ENCODE measurements around the gene IFT27.

The IFT27 gene

GRCh38 chr22:36817525-36817848, 41.6 kb upstream of the IFT27 start:
- 20% methylated on average over 3 of the region's 5 CpGs for WGBS (ENCODE audit: insufficient coverage)
- POLR2A ChIA-PET, result no interaction called here

GRCh38 chr22:36816636-36817524, 41.0 kb upstream of the IFT27 start, which contains the start of gene PVALB:
Gene PVALB, minus strand, starts transcription at chr22:36817035. Its CDS starts 30 bp downstream, at chr22:36817005.
- peak; percentile 43 to 82 (median 74) for DNase-seq
- no peak within 1 kb of the TSS for H3K27ac ChIP-seq (ENCODE audit: insufficient read depth in 1 of 2, low read depth in 1 of 2, low read length in 2 of 2, poor library complexity in 1 of 2, severe bottlenecking in 2 of 2)
- peaks cover 5 to 77% (median 45%) of the 10 kb centered on the region in 5 experiments for H3K27me3 ChIP-seq (replicated peaks in 2 of 5; ENCODE audit: control insufficient read depth in 4 of 5, insufficient read depth in 5 of 5, low read length in 4 of 5)
- H3K4me3 ChIP-seq (ENCODE audit: control insufficient read depth in 1 of 7, extremely low read depth in 1 of 7, insufficient read depth in 4 of 7, low read depth in 2 of 7, low read length in 6 of 7), result peak within 1 kb of the TSS in 6 of 7 experiments; percentile 26 to 63 (median 50)
- CTCF ChIA-PET, result no interaction called here
- no peaks in the 10 kb centered on the region for H3K9me3 ChIP-seq (ENCODE audit: control extremely low read depth in 1 of 5, control insufficient read depth in 4 of 5, insufficient read depth in 2 of 5, low read depth in 1 of 5, low read length in 4 of 5)
- H3K36me3 ChIP-seq (ENCODE audit: control insufficient read depth in 4 of 4, insufficient read depth in 4 of 4, low read length in 3 of 4), result no peaks in the 10 kb centered on the region
- 1% methylated on average over 63 of the region's 75 CpGs for WGBS (ENCODE audit: insufficient coverage)
- peaks cover 0 to 18% (median 16%) of the 10 kb centered on the region in 4 experiments for H3K4me1 ChIP-seq (ENCODE audit: control extremely low read depth in 1 of 4, control insufficient read depth in 4 of 4, insufficient read depth in 4 of 4, low read length in 3 of 4)
- POLR2A ChIA-PET, result no interaction called here

More at GRCh38 chr22:36817525-36817848, 41.6 kb upstream of the IFT27 start:
- Histone ChIP-seq H3K9me3 (ENCODE audit: control extremely low read depth in 1 of 5, control insufficient read depth in 4 of 5, insufficient read depth in 2 of 5, low read depth in 1 of 5, low read length in 4 of 5) (no peaks in the 10 kb centered on the region), H3K27ac (ENCODE audit: insufficient read depth in 1 of 2, low read depth in 1 of 2, low read length in 2 of 2, poor library complexity in 1 of 2, severe bottlenecking in 2 of 2) (no peak overlapping the region), H3K36me3 (ENCODE audit: control insufficient read depth in 4 of 4, insufficient read depth in 4 of 4, low read length in 3 of 4) (no peaks in the 10 kb centered on the region), H3K27me3 (replicated peaks in 2 of 5; ENCODE audit: control insufficient read depth in 4 of 5, insufficient read depth in 5 of 5, low read length in 4 of 5) (peaks cover 5 to 77% (median 45%) of the 10 kb centered on the region in 5 experiments), H3K4me3 (ENCODE audit: control insufficient read depth in 1 of 7, extremely low read depth in 1 of 7, insufficient read depth in 4 of 7, low read depth in 2 of 7, low read length in 6 of 7) (peak overlapping the region in 2 of 7 experiments; percentile 60 to 63), H3K4me1 (ENCODE audit: control extremely low read depth in 1 of 4, control insufficient read depth in 4 of 4, insufficient read depth in 4 of 4, low read length in 3 of 4) (peaks cover 0 to 18% (median 16%) of the 10 kb centered on the region in 4 experiments)
- CTCF ChIA-PET, result no interaction called here
- DNase-seq, result no peak

DNA sequence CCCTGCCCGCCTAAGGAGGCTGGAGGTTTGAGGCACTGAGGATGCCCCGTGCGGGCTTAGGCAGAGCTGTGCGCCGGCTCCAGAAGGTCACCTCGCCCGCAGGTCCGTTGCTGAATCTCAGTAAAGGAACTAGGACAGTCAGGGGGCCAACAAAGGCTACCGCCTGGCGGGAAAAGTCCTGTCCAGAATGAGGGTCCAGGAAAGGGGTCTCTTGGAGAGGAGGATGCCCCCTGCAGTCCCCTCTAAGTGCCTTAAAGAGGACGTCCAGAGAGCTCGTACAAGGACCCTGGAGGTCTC, 40.4 kb upstream of the IFT27 start:
- H3K4me1 ChIP-seq (ENCODE audit: control extremely low read depth in 1 of 4, control insufficient read depth in 4 of 4, insufficient read depth in 4 of 4, low read length in 3 of 4), result peaks cover 0 to 18% (median 16%) of the 10 kb centered on the region in 4 experiments
- POLR2A ChIA-PET, result no interaction called here
- H3K9me3 ChIP-seq (ENCODE audit: control extremely low read depth in 1 of 5, control insufficient read depth in 4 of 5, insufficient read depth in 2 of 5, low read depth in 1 of 5, low read length in 4 of 5), result no peaks in the 10 kb centered on the region
- 0% methylated on average over 12 of the region's 12 CpGs for WGBS (ENCODE audit: insufficient coverage)
- CTCF ChIA-PET, result no interaction called here
- peaks cover 5 to 77% (median 45%) of the 10 kb centered on the region in 5 experiments for H3K27me3 ChIP-seq (replicated peaks in 2 of 5; ENCODE audit: control insufficient read depth in 4 of 5, insufficient read depth in 5 of 5, low read length in 4 of 5)
- no peak overlapping the region for H3K27ac ChIP-seq (ENCODE audit: insufficient read depth in 1 of 2, low read depth in 1 of 2, low read length in 2 of 2, poor library complexity in 1 of 2, severe bottlenecking in 2 of 2)
- no peaks in the 10 kb centered on the region for H3K36me3 ChIP-seq (ENCODE audit: control insufficient read depth in 4 of 4, insufficient read depth in 4 of 4, low read length in 3 of 4)
- H3K4me3 ChIP-seq (ENCODE audit: control insufficient read depth in 1 of 7, extremely low read depth in 1 of 7, insufficient read depth in 4 of 7, low read depth in 2 of 7, low read length in 6 of 7), result peak overlapping the region in 5 of 7 experiments; percentile 34 to 63 (median 57)
- DNase-seq, result peak in 2 of 3 donors; percentile 32 to 40

GRCh38 chr22:36815558-36816338, 39.8 kb upstream of the IFT27 start:
- no peak overlapping the region for H3K27ac ChIP-seq (ENCODE audit: insufficient read depth in 1 of 2, low read depth in 1 of 2, low read length in 2 of 2, poor library complexity in 1 of 2, severe bottlenecking in 2 of 2)
- 39% methylated on average over 7 of the region's 8 CpGs for WGBS (ENCODE audit: insufficient coverage)
- POLR2A ChIA-PET, result no interaction called here
- H3K4me1 ChIP-seq (ENCODE audit: control extremely low read depth in 1 of 4, control insufficient read depth in 4 of 4, insufficient read depth in 4 of 4, low read length in 3 of 4), result peaks cover 0 to 18% (median 16%) of the 10 kb centered on the region in 4 experiments
- H3K4me3 ChIP-seq (ENCODE audit: control insufficient read depth in 1 of 7, extremely low read depth in 1 of 7, insufficient read depth in 4 of 7, low read depth in 2 of 7, low read length in 6 of 7), result peak overlapping the region in 2 of 7 experiments; percentile 57 to 60
- H3K9me3 ChIP-seq (ENCODE audit: control extremely low read depth in 1 of 5, control insufficient read depth in 4 of 5, insufficient read depth in 2 of 5, low read depth in 1 of 5, low read length in 4 of 5), result no peaks in the 10 kb centered on the region
- peaks cover 5 to 77% (median 45%) of the 10 kb centered on the region in 5 experiments for H3K27me3 ChIP-seq (replicated peaks in 2 of 5; ENCODE audit: control insufficient read depth in 4 of 5, insufficient read depth in 5 of 5, low read length in 4 of 5)
- CTCF ChIA-PET, result no interaction called here
- DNase-seq, result no peak
- H3K36me3 ChIP-seq (ENCODE audit: control insufficient read depth in 4 of 4, insufficient read depth in 4 of 4, low read length in 3 of 4), result no peaks in the 10 kb centered on the region

DNA sequence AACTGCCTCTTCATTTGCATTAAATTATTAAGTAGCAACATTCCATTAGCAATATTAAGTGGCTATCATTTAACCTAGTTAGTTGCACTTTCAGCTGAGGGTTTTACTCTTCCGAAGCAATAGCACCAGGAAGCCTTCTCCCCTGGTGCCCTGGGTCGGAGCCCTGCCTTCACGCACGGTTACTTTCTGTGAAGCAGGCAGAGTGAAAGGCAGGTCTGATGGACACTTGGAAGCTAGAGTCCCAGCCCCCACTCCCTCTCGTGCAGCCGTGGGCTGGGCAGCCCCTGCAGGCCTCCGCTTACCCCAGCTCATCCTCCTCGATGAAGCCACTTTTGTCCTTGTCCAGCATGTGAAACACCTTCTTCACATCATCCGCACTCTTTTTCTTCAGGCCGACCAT, 38.9 kb upstream of the IFT27 start:
- Histone ChIP-seq H3K36me3 (ENCODE audit: control insufficient read depth in 4 of 4, insufficient read depth in 4 of 4, low read length in 3 of 4) (no peaks in the 10 kb centered on the region), H3K4me3 (ENCODE audit: control insufficient read depth in 1 of 7, extremely low read depth in 1 of 7, insufficient read depth in 4 of 7, low read depth in 2 of 7, low read length in 6 of 7) (no peak overlapping the region), H3K9me3 (ENCODE audit: control extremely low read depth in 1 of 5, control insufficient read depth in 4 of 5, insufficient read depth in 2 of 5, low read depth in 1 of 5, low read length in 4 of 5) (no peaks in the 10 kb centered on the region), H3K4me1 (ENCODE audit: control extremely low read depth in 1 of 4, control insufficient read depth in 4 of 4, insufficient read depth in 4 of 4, low read length in 3 of 4) (peaks cover 0 to 18% (median 16%) of the 10 kb centered on the region in 4 experiments), H3K27me3 (replicated peaks in 2 of 5; ENCODE audit: control insufficient read depth in 4 of 5, insufficient read depth in 5 of 5, low read length in 4 of 5) (peaks cover 3 to 70% (median 38%) of the 10 kb centered on the region in 5 experiments), H3K27ac (ENCODE audit: insufficient read depth in 1 of 2, low read depth in 1 of 2, low read length in 2 of 2, poor library complexity in 1 of 2, severe bottlenecking in 2 of 2) (no peak overlapping the region)
- CTCF ChIA-PET, result interaction anchor here (1.1 kb wide), 1 partner anchor 34 kb away, joined by 3 read pairs; no protein-coding TSS in a partner anchor
- POLR2A ChIA-PET, result interaction anchor here (0.7 kb wide), 1 partner anchor 13 kb away, joined by 4 read pairs; no protein-coding TSS in a partner anchor
- DNase-seq, result no peak
- 76% methylated on average over 8 of the region's 10 CpGs for WGBS (ENCODE audit: insufficient coverage)

DNA sequence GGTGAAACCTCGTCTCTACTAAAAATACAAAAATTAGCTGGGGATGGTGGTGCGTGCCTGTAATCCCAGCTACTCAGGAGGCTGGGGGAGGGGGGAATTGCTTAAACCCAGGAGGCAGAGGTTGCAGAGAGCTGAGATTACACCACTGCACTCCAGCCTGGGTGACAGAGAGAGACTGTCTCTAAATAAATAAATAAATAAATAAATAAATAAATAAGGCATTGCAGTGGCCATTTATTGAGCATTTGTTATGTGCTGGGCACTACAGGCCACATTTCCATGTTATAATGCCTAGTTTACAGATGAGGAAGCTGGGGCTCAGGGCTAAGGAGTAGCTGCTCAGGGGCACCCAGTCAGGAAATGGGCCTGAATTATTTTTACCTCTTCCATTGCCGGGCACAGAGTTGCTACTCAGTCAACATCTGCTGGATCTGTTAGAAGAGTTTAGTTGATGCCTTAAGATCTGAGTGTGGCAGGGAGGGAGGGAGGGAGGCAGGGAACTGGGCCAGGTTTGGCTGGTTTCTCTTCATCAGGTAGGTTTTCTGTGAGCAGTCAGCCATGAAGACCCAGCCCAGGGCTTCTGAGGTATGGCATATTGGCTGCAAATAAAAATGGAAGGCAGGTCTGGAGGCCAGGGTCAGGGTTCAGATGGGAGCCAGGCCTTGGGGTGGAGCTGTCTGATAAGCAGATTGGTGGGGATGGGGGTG, 35.3 kb upstream of the IFT27 start:
- WGBS (ENCODE audit: insufficient coverage), result no CpG with 5 or more reads among the region's 3 CpGs
- ChIA-PET POLR2A (no interaction called here), CTCF (interaction anchor here (1.5 kb wide), 1 partner anchor 9 kb away, joined by 3 read pairs; no protein-coding TSS in a partner anchor)
- Histone ChIP-seq H3K4me3 (ENCODE audit: control insufficient read depth in 1 of 7, extremely low read depth in 1 of 7, insufficient read depth in 4 of 7, low read depth in 2 of 7, low read length in 6 of 7) (no peak overlapping the region), H3K9me3 (ENCODE audit: control extremely low read depth in 1 of 5, control insufficient read depth in 4 of 5, insufficient read depth in 2 of 5, low read depth in 1 of 5, low read length in 4 of 5) (no peaks in the 10 kb centered on the region), H3K27ac (ENCODE audit: insufficient read depth in 1 of 2, low read depth in 1 of 2, low read length in 2 of 2, poor library complexity in 1 of 2, severe bottlenecking in 2 of 2) (no peak overlapping the region), H3K27me3 (replicated peaks in 2 of 5; ENCODE audit: control insufficient read depth in 4 of 5, insufficient read depth in 5 of 5, low read length in 4 of 5) (peaks cover 0 to 35% (median 20%) of the 10 kb centered on the region in 5 experiments), H3K36me3 (ENCODE audit: control insufficient read depth in 4 of 4, insufficient read depth in 4 of 4, low read length in 3 of 4) (no peaks in the 10 kb centered on the region), H3K4me1 (ENCODE audit: control extremely low read depth in 1 of 4, control insufficient read depth in 4 of 4, insufficient read depth in 4 of 4, low read length in 3 of 4) (peaks cover 0 to 9% (median 6%) of the 10 kb centered on the region in 4 experiments)
- DNase-seq, result no peak

Data from common myeloid progenitor, CD34-positive (primary cell).